ENCODE data around the gene GPX1. TPM values are rescaled to one million over a fixed set of nuclear protein-coding genes. Genes with fewer than 3 reads are reported as not detected.
A peak's percentile ranks its signal among the peaks of the same experiment; 100 is the strongest.
"Not testable (repeated sequence)": the region's sequence is repeated elsewhere in the genome, so short reads cannot be mapped to it uniquely, and the experiment has no call there.

Gene GPX1
- total RNA-seq, 4 donors from 2014 or later: 161 to 398 (median 226) TPM

- 91 to 92% methylated on average over 5 of the region's 5 CpGs for WGBS, 2 donors
- H3K36me3 ChIP-seq: peaks cover 30 to 40% of the 10 kb centered on the region in 2 donors
- DNase-seq: no peak
Measured at GRCh38 chr3:49333916-49334633, 24.1 kb downstream of the GPX1 start.

DNA sequence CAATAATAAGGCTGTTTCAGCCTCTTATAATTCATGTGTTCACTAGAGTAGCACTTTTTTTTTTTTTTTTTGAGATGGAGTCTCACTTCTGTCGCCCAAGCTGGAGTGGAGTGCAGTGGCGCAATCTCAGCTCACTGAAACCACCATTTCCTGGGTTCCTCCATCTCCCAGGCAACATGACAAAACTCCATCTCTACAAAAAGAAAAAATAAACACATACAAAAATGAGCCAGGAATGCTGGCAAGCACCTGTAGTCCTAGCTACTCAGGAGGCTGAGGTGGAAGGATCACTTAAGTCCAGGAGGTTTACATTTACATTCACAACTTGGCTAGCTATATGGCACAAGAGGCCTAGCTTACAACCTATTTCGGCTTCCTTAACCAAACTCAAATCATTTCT is 25.1 kb downstream of the GPX1 start:
- WGBS, 2 donors: 87 to 95% methylated on average over 3 of the region's 3 CpGs
- intact Hi-C loops (cut with DNase I): loop anchor here (10.0 kb wide), 1 partner anchor 158 kb away; the partner anchor contains the start of gene KLHDC8B
- no peak for DNase-seq
- H3K4me3 ChIP-seq (replicated peaks in 1 of 3): no peak overlapping the region
- no peak overlapping the region for H3K27ac ChIP-seq
- no peaks in the 10 kb centered on the region for H3K9me3 ChIP-seq
- peaks cover 39 to 50% of the 10 kb centered on the region in 2 donors for H3K36me3 ChIP-seq
- no peaks in the 10 kb centered on the region for H3K27me3 ChIP-seq
- TF ChIP-seq CTCF (IDR thresholded peaks at IDR 0.05) (no peak), POLR2A (IDR thresholded peaks at IDR 0.05) (no peak)
- no peaks in the 10 kb centered on the region for H3K4me1 ChIP-seq

More at GRCh38 chr3:49333916-49334633, 24.1 kb downstream of the GPX1 start:
- no peak for TF ChIP-seq CTCF (IDR thresholded peaks at IDR 0.05)
- no peak for TF ChIP-seq POLR2A (IDR thresholded peaks at IDR 0.05)
- Histone ChIP-seq H3K9me3 (no peaks in the 10 kb centered on the region), H3K27ac (no peak overlapping the region), H3K4me3 (replicated peaks in 1 of 3) (no peak overlapping the region), H3K27me3 (no peaks in the 10 kb centered on the region), H3K4me1 (peaks cover 0 to 9% of the 10 kb centered on the region in 2 donors)
- intact Hi-C loops (cut with DNase I): loop anchor here (10.0 kb wide), 1 partner anchor 159 kb away; the partner anchor contains the start of gene KLHDC8B

DNA sequence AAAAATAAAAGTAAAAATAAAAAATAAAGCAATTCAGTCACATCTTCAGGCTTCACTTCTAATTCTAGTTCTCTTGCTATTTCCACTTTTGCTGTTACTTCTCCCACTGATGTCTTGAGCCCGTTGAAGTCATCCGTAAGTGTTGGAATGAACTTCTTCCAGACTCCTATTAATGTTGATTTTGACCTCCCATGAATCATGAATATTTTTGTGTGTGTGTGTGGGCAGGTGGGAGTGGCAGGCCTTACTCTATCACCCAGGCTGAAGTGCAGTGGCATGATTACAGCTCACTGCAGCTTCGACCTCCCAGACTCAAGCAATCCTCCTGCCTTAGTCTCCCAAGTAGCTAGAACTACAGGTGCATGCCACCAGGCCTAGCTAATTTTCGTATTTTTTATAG is 29.0 kb downstream of the GPX1 start:
- no peak for DNase-seq
- 95 to 97% methylated on average over 4 of the region's 4 CpGs for WGBS, 2 donors
- Histone ChIP-seq H3K27ac (no peak overlapping the region), H3K36me3 (peaks cover 62 to 64% of the 10 kb centered on the region in 2 donors), H3K9me3 (no peaks in the 10 kb centered on the region), H3K4me1 (no peaks in the 10 kb centered on the region), H3K27me3 (no peaks in the 10 kb centered on the region), H3K4me3 (replicated peaks in 1 of 3) (no peak overlapping the region)
- intact Hi-C loops (cut with DNase I): no loop called here
- no peak for TF ChIP-seq CTCF (IDR thresholded peaks at IDR 0.05)
- no peak for TF ChIP-seq POLR2A (IDR thresholded peaks at IDR 0.05)

- 91 to 96% methylated on average over 2 of the region's 2 CpGs for WGBS, 2 donors
- intact Hi-C loops (cut with DNase I): not testable (repeated sequence)
- H3K36me3 ChIP-seq: peaks cover 63 to 69% of the 10 kb centered on the region in 2 donors
Measured at GRCh38 chr3:49328350-49328749, 29.8 kb downstream of the GPX1 start.

DNA sequence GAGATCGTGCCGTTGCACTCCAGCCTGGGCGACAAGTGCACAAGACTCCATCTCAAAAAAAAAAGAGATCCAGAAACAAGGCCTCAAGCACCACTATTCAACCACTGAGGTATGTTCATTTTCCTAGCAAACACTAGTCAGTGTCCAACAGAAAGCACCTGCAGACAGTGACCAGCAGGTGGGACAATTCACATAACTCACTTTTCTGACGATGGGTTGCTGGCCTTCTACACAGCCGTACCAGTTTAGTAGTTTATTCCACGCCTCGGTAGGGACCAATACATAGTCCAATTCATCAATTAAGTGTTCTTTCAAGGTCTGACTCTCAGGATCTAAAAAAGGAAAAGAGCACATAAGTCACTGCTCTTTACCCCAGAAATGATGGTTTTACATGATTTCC is 30.7 kb downstream of the GPX1 start:
- no peaks in the 10 kb centered on the region for H3K27me3 ChIP-seq
- DNase-seq: no peak
- no peaks in the 10 kb centered on the region for H3K4me1 ChIP-seq
- no peak overlapping the region for H3K27ac ChIP-seq
- no peaks in the 10 kb centered on the region for H3K9me3 ChIP-seq
- no peak overlapping the region for H3K4me3 ChIP-seq (replicated peaks in 1 of 3)
- H3K36me3 ChIP-seq: peaks cover 66 to 71% of the 10 kb centered on the region in 2 donors
- intact Hi-C loops (cut with DNase I): no loop called here
- TF ChIP-seq CTCF (IDR thresholded peaks at IDR 0.05) (peak in 2 of 6 experiments; percentile 6 to 19), POLR2A (IDR thresholded peaks at IDR 0.05) (no peak)
- WGBS, 2 donors: 84% methylated on average over 7 of the region's 7 CpGs

More at GRCh38 chr3:49328350-49328749, 29.8 kb downstream of the GPX1 start:
- not testable (repeated sequence) for H3K4me1 ChIP-seq; DNase-seq; H3K9me3 ChIP-seq; H3K27me3 ChIP-seq; H3K27ac ChIP-seq; H3K4me3 ChIP-seq (replicated peaks in 1 of 3)

Data from thyroid gland (tissue), 4 donors.